ENCODE measurements around the gene CRY2. TPM values are rescaled to one million over a fixed set of nuclear protein-coding genes. Genes with fewer than 3 reads are reported as not detected.
A peak's percentile ranks its signal among the peaks of the same experiment; 100 is the strongest.

Gene CRY2
- total and polyA plus RNA-seq, 2 of the 13 experiments (the other 11 are each of a cell fraction or from before 2014, with no cell fraction given): 10.1 to 12.2 TPM

GRCh38 chr11:45846974-45847910 is at the start of gene CRY2 (continued):
- TF ChIP-seq, protein P1, sequence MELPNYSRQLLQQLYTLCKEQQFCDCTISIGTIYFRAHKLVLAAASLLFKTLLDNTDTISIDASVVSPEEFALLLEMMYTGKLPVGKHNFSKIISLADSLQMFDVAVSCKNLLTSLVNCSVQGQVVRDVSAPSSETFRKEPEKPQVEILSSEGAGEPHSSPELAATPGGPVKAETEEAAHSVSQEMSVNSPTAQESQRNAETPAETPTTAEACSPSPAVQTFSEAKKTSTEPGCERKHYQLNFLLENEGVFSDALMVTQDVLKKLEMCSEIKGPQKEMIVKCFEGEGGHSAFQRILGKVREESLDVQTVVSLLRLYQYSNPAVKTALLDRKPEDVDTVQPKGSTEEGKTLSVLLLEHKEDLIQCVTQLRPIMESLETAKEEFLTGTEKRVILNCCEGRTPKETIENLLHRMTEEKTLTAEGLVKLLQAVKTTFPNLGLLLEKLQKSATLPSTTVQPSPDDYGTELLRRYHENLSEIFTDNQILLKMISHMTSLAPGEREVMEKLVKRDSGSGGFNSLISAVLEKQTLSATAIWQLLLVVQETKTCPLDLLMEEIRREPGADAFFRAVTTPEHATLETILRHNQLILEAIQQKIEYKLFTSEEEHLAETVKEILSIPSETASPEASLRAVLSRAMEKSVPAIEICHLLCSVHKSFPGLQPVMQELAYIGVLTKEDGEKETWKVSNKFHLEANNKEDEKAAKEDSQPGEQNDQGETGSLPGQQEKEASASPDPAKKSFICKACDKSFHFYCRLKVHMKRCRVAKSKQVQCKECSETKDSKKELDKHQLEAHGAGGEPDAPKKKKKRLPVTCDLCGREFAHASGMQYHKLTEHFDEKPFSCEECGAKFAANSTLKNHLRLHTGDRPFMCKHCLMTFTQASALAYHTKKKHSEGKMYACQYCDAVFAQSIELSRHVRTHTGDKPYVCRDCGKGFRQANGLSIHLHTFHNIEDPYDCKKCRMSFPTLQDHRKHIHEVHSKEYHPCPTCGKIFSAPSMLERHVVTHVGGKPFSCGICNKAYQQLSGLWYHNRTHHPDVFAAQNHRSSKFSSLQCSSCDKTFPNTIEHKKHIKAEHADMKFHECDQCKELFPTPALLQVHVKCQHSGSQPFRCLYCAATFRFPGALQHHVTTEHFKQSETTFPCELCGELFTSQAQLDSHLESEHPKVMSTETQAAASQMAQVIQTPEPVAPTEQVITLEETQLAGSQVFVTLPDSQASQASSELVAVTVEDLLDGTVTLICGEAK (IDR thresholded peaks at IDR 0.05): no peak
- TF ChIP-seq, protein P1 (CRISPR knock-in tag; IDR thresholded peaks at IDR 0.05): peak; percentile 68; the same call in 1 of the 2 replicates
- TF ChIP-seq PHF8 (CRISPR knock-in tag; IDR thresholded peaks at IDR 0.05): peak; percentile 92
- peak; percentile 82 for TF ChIP-seq DBP (CRISPR knock-in tag; IDR thresholded peaks at IDR 0.05; ENCODE audit: not compliant biosample characterization)
- no peak for TF ChIP-seq ZFP36 (IDR thresholded peaks at IDR 0.05; ENCODE audit: borderline replicate concordance, low read depth, low read length, partially characterized antibody)
- TF ChIP-seq, protein P2, sequence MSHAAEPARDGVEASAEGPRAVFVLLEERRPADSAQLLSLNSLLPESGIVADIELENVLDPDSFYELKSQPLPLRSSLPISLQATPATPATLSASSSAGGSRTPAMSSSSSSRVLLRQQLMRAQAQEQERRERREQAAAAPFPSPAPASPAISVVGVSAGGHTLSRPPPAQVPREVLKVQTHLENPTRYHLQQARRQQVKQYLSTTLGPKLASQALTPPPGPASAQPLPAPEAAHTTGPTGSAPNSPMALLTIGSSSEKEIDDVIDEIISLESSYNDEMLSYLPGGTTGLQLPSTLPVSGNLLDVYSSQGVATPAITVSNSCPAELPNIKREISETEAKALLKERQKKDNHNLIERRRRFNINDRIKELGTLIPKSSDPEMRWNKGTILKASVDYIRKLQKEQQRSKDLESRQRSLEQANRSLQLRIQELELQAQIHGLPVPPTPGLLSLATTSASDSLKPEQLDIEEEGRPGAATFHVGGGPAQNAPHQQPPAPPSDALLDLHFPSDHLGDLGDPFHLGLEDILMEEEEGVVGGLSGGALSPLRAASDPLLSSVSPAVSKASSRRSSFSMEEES (CRISPR knock-in tag; IDR thresholded peaks at IDR 0.05): peak; percentile 68
- TF ChIP-seq HES4 (CRISPR knock-in tag; IDR thresholded peaks at IDR 0.05; ENCODE audit: borderline replicate concordance): peak; percentile 70; the same call in 1 of the 2 replicates
- TF ChIP-seq SMAD9 (CRISPR knock-in tag; IDR thresholded peaks at IDR 0.05): peak; percentile 80; the same call in 1 of the 2 replicates
- TF ChIP-seq TBX3 (IDR thresholded peaks at IDR 0.05; ENCODE audit: borderline replicate concordance): peak; percentile 78; the same call in 1 of the 2 replicates
- no peak for TF ChIP-seq ZNF703 (CRISPR knock-in tag; IDR thresholded peaks at IDR 0.05; ENCODE audit: borderline replicate concordance)
- TF ChIP-seq ZSCAN21 (CRISPR knock-in tag; IDR thresholded peaks at IDR 0.05; ENCODE audit: borderline replicate concordance): peak; percentile 42; the same call in 1 of the 2 replicates
- TF ChIP-seq, protein P3, sequence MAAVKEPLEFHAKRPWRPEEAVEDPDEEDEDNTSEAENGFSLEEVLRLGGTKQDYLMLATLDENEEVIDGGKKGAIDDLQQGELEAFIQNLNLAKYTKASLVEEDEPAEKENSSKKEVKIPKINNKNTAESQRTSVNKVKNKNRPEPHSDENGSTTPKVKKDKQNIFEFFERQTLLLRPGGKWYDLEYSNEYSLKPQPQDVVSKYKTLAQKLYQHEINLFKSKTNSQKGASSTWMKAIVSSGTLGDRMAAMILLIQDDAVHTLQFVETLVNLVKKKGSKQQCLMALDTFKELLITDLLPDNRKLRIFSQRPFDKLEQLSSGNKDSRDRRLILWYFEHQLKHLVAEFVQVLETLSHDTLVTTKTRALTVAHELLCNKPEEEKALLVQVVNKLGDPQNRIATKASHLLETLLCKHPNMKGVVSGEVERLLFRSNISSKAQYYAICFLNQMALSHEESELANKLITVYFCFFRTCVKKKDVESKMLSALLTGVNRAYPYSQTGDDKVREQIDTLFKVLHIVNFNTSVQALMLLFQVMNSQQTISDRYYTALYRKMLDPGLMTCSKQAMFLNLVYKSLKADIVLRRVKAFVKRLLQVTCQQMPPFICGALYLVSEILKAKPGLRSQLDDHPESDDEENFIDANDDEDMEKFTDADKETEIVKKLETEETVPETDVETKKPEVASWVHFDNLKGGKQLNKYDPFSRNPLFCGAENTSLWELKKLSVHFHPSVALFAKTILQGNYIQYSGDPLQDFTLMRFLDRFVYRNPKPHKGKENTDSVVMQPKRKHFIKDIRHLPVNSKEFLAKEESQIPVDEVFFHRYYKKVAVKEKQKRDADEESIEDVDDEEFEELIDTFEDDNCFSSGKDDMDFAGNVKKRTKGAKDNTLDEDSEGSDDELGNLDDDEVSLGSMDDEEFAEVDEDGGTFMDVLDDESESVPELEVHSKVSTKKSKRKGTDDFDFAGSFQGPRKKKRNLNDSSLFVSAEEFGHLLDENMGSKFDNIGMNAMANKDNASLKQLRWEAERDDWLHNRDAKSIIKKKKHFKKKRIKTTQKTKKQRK (IDR thresholded peaks at IDR 0.05; ENCODE audit: low read length): no peak

All from HepG2 (cell line).